HG03039 (cell line): ENCODE results near the gene RNF32.

Source experiments
- ATAC-seq: cut with Tn5 transposase; IDR thresholded peaks from one replicate; pipeline ENCODE4 v1.9.1; 2021; ENCODE audit warnings: mild to moderate bottlenecking, moderate library complexity; ENCODE audit not compliant: unreplicated experiment

RNF32 gene

GRCh38 chr7:156640257-156640948 lies at the start of gene RNF32:
Gene RNF32, plus strand, starts transcription at chr7:156640774. Its CDS starts 3,104 bp downstream, at chr7:156643878.
- peak; percentile 81 for ATAC-seq

- no peak for ATAC-seq
Measured at GRCh38 chr7:156592155-156592884, 48.3 kb upstream of the RNF32 start.

GRCh38 chr7:156594283-156595080 lies 46.1 kb upstream of the RNF32 start:
- ATAC-seq: no peak

- ATAC-seq: no peak
Measured at GRCh38 chr7:156600496-156600895, 40.1 kb upstream of the RNF32 start.

- no peak for ATAC-seq
Measured at GRCh38 chr7:156602283-156602682, 38.3 kb upstream of the RNF32 start.

- no peak for ATAC-seq
Measured at GRCh38 chr7:156603011-156603410, 37.6 kb upstream of the RNF32 start.

- no peak for ATAC-seq
Measured at GRCh38 chr7:156603629-156604028, 36.9 kb upstream of the RNF32 start.

GRCh38 chr7:156604311-156604710 lies 36.3 kb upstream of the RNF32 start:
- ATAC-seq: no peak

GRCh38 chr7:156604836-156605695 lies 35.5 kb upstream of the RNF32 start:
- no peak for ATAC-seq

- no peak for ATAC-seq
Measured at GRCh38 chr7:156606135-156606534, 34.4 kb upstream of the RNF32 start.

- ATAC-seq: no peak
Measured at GRCh38 chr7:156606691-156607331, 33.8 kb upstream of the RNF32 start.

- ATAC-seq: no peak
Measured at GRCh38 chr7:156607332-156608172, 33.0 kb upstream of the RNF32 start.

- ATAC-seq: no peak
Measured at GRCh38 chr7:156608173-156608478, 32.4 kb upstream of the RNF32 start.

GRCh38 chr7:156609010-156609877 lies 31.3 kb upstream of the RNF32 start:
- no peak for ATAC-seq

- no peak for ATAC-seq
Measured at GRCh38 chr7:156610130-156610529, 30.4 kb upstream of the RNF32 start.

- ATAC-seq: no peak
Measured at GRCh38 chr7:156610601-156611000, 30.0 kb upstream of the RNF32 start.

GRCh38 chr7:156611014-156612010 lies 29.3 kb upstream of the RNF32 start:
- ATAC-seq: no peak
